ENCODE results near the gene ABI1. TPM values are rescaled to one million over a fixed set of nuclear protein-coding genes. Genes with fewer than 3 reads are reported as not detected.

The ABI1 gene
- total RNA-seq, 1 experiment from 2014 or later, result 36.9 TPM

GRCh38 chr10:26777686-26778085 lies 83.1 kb downstream of the ABI1 start:
- H4K20me1 ChIP-seq (ENCODE audit: control insufficient read depth, insufficient read depth, insufficient read length), result no peaks in the 10 kb centered on the region
- H2BK12ac ChIP-seq (ENCODE audit: insufficient read length, low read depth, low read length), result no peak overlapping the region
- peaks cover 13% of the 10 kb centered on the region; the same call in 1 of the 2 replicates for H3K4me1 ChIP-seq (ENCODE audit: insufficient read depth, low read length)
- H3K4ac ChIP-seq (ENCODE audit: low read depth, low read length), result no peak overlapping the region
- H2AFZ ChIP-seq (ENCODE audit: low read length), result no peak overlapping the region
- no peak overlapping the region for H3K56ac ChIP-seq (ENCODE audit: insufficient read length, low read depth, low read length)
- no peaks in the 10 kb centered on the region for H3K9me3 Mint-ChIP-seq
- H3K18ac ChIP-seq (ENCODE audit: insufficient read length, low read depth, low read length), result no peak overlapping the region
- no peak overlapping the region for H2AK5ac ChIP-seq (ENCODE audit: insufficient read length, low read length)
- no peak for TF ChIP-seq CTCF (conservative IDR thresholded peaks at IDR 0.05)
- no peak overlapping the region for H2BK15ac ChIP-seq (ENCODE audit: low read depth, low read length)
- H3K4me3 Mint-ChIP-seq, result no peak overlapping the region
- H4K8ac ChIP-seq (replicated peaks; ENCODE audit: insufficient read length, low read depth, low read length), result no peak overlapping the region
- H3T11ph ChIP-seq (ENCODE audit: low read length), result no peak overlapping the region
- H2BK120ac ChIP-seq (ENCODE audit: low read depth, low read length, poor library complexity, severe bottlenecking), result no peak overlapping the region
- no peak overlapping the region for H4K5ac ChIP-seq (ENCODE audit: insufficient read length, low read depth, low read length)
- H3K4me1 Mint-ChIP-seq, result peaks cover 17 to 38% of the 10 kb centered on the region in 2 experiments
- no peak overlapping the region for H4K91ac ChIP-seq (ENCODE audit: insufficient read length, low read depth, low read length)
- no peak overlapping the region for H2BK20ac ChIP-seq (ENCODE audit: low read depth, low read length, poor library complexity, severe bottlenecking)
- no peak for DNase-seq
- H3K23ac ChIP-seq (ENCODE audit: insufficient read length, low read depth, low read length), result no peak overlapping the region
- H3K14ac ChIP-seq (ENCODE audit: insufficient read depth, low read length), result no peak overlapping the region
- no peaks in the 10 kb centered on the region for H3K27me3 ChIP-seq (ENCODE audit: insufficient read depth, low read length)
- no CpG with 5 or more reads among the region's 2 CpGs for WGBS (ENCODE audit: extremely low coverage, insufficient read length, low lambda C conversion rate)
- no peak overlapping the region for H3K9ac ChIP-seq (ENCODE audit: extremely low read depth, insufficient read length, low read length)
- H3K79me1 ChIP-seq (ENCODE audit: insufficient read depth, low read depth, low read length, poor library complexity, severe bottlenecking), result peaks cover 4% of the 10 kb centered on the region
- H3K23me2 ChIP-seq (ENCODE audit: insufficient read length, low read depth, low read length, poor library complexity, severe bottlenecking), result no peaks in the 10 kb centered on the region
- H3K27ac Mint-ChIP-seq, result peak overlapping the region in 2 of 3 experiments; percentile 29 to 65; a peak in 2 of 7 replicates
- H2BK5ac ChIP-seq (ENCODE audit: insufficient read length, low read length), result no peak overlapping the region
- no peak overlapping the region for H3K4me2 ChIP-seq (ENCODE audit: insufficient read depth, insufficient read length, low read length)
- no peaks in the 10 kb centered on the region for H3K27me3 Mint-ChIP-seq (ENCODE audit: low read depth)
- peaks cover 2% of the 10 kb centered on the region; the same call in 1 of the 2 replicates for H3K79me2 ChIP-seq (ENCODE audit: insufficient read depth, low read length)
- H3K27ac ChIP-seq (ENCODE audit: insufficient read length, low read depth, low read length), result no peak overlapping the region
- no peaks in the 10 kb centered on the region for H3K9me3 ChIP-seq (ENCODE audit: control insufficient read depth, low read depth, low read length)
- H3K36me3 Mint-ChIP-seq (ENCODE audit: insufficient read depth in 1 of 3, low read depth in 3 of 3), result no peaks in the 10 kb centered on the region

Measured in H9 (cell line).